ENCODE measurements around the gene PROSER3.

The PROSER3 gene

GRCh38 chr19:35757749-35758608 lies at the start of gene PROSER3:
Gene PROSER3, plus strand, starts transcription at chr19:35758176. Its CDS starts 40 bp downstream, at chr19:35758216.
- peak; percentile 94 for DNase-seq (ENCODE audit: low spot score)

GRCh38 chr19:35708391-35708790 lies 49.6 kb upstream of the PROSER3 start:
- DNase-seq (ENCODE audit: low spot score), result no peak

- no peak for DNase-seq (ENCODE audit: low spot score)
Measured at GRCh38 chr19:35710784-35711723, 46.9 kb upstream of the PROSER3 start.

GRCh38 chr19:35712567-35713505 lies 45.1 kb upstream of the PROSER3 start:
- DNase-seq (ENCODE audit: low spot score), result no peak

- DNase-seq (ENCODE audit: low spot score), result no peak
Measured at GRCh38 chr19:35713506-35713850, 44.5 kb upstream of the PROSER3 start.

GRCh38 chr19:35713904-35714495 lies 44.0 kb upstream of the PROSER3 start:
- no peak for DNase-seq (ENCODE audit: low spot score)

- DNase-seq (ENCODE audit: low spot score), result no peak
Measured at GRCh38 chr19:35714601-35715354, 43.2 kb upstream of the PROSER3 start.

GRCh38 chr19:35715355-35715809 lies 42.6 kb upstream of the PROSER3 start:
- DNase-seq (ENCODE audit: low spot score), result no peak

GRCh38 chr19:35715981-35716800 lies 41.8 kb upstream of the PROSER3 start:
- DNase-seq (ENCODE audit: low spot score), result peak; percentile 75

- peak; percentile 99 for DNase-seq (ENCODE audit: low spot score)
Measured at GRCh38 chr19:35716801-35717664, 40.9 kb upstream of the PROSER3 start.

- peak; percentile 99 for DNase-seq (ENCODE audit: low spot score)
Measured at GRCh38 chr19:35717665-35718344, 40.2 kb upstream of the PROSER3 start, which contains the start of gene KMT2B. Gene KMT2B, plus strand, starts transcription at chr19:35718003. Its CDS starts 16 bp downstream, at chr19:35718019.

GRCh38 chr19:35718345-35719041 lies 39.5 kb upstream of the PROSER3 start:
- DNase-seq (ENCODE audit: low spot score), result no peak

GRCh38 chr19:35719402-35720162 lies 38.4 kb upstream of the PROSER3 start:
- no peak for DNase-seq (ENCODE audit: low spot score)

- no peak for DNase-seq (ENCODE audit: low spot score)
Measured at GRCh38 chr19:35720163-35720524, 37.8 kb upstream of the PROSER3 start.

- DNase-seq (ENCODE audit: low spot score), result no peak
Measured at GRCh38 chr19:35720648-35721047, 37.3 kb upstream of the PROSER3 start.

GRCh38 chr19:35721374-35721773 lies 36.6 kb upstream of the PROSER3 start:
- no peak for DNase-seq (ENCODE audit: low spot score)

GRCh38 chr19:35722461-35722860 lies 35.5 kb upstream of the PROSER3 start:
- no peak for DNase-seq (ENCODE audit: low spot score)

Measured in iPS-NIHi11 (cell line).